Aorta (tissue), 5 donors: Measurements from ENCODE around the gene ZNF302. TPM values are rescaled to one million over a fixed set of nuclear protein-coding genes. Genes with fewer than 3 reads are reported as not detected.
"Not testable (repeated sequence)": the region's sequence is repeated elsewhere in the genome, so short reads cannot be mapped to it uniquely, and the experiment has no call there.

Experiments
- ATAC-seq: fragments of 200-7000 bp; cut with Tn5 transposase; one replicate; pipeline ENCODE4 v1.9.1; 2022; ENCODE audit warnings: moderate library complexity; ENCODE audit not compliant: low FRiP score
- DNase-seq, 2 donors: peaks; one replicate each; pipeline ENCODE4 v3.0.0-alpha.2; 2020
- H3K27ac ChIP-seq, 2 donors: one replicate each; pipeline ENCODE4 v1.5.1; 2013; ENCODE audit warnings: low read length in 2 of 2, mild to moderate bottlenecking in 2 of 2, moderate library complexity in 2 of 2, control low read depth in 1 of 2, inconsistent platforms in 1 of 2, low read depth in 1 of 2
- H3K27me3 ChIP-seq, 2 donors: one replicate each; pipeline ENCODE4 v1.6.1; 2013; ENCODE audit warnings: control low read depth in 1 of 2, low read length in 1 of 2, mild to moderate bottlenecking in 1 of 2, moderate library complexity in 1 of 2; ENCODE audit not compliant: insufficient read depth in 2 of 2, control insufficient read depth in 1 of 2
- H3K36me3 ChIP-seq, 2 donors: one replicate each; pipeline ENCODE4 v1.6.1; 2013; ENCODE audit warnings: control low read depth in 1 of 2, low read length in 1 of 2, mild to moderate bottlenecking in 1 of 2; ENCODE audit not compliant: insufficient read depth in 2 of 2, control insufficient read depth in 1 of 2
- H3K4me1 ChIP-seq, 2 donors: one replicate each; pipeline ENCODE4 v1.6.1; 2013; ENCODE audit warnings: low read length in 2 of 2, control low read depth in 1 of 2, mild to moderate bottlenecking in 1 of 2, moderate library complexity in 1 of 2; ENCODE audit not compliant: insufficient read depth in 2 of 2, control insufficient read depth in 1 of 2
- H3K4me3 ChIP-seq, 2 donors: one replicate each; pipeline ENCODE4 v1.5.1; 2013; ENCODE audit warnings: low read length in 2 of 2, control low read depth in 1 of 2, mild to moderate bottlenecking in 1 of 2
- H3K9me3 ChIP-seq: one replicate; pipeline ENCODE4 v1.6.1; 2013; ENCODE audit warnings: mild to moderate bottlenecking, low read length; ENCODE audit not compliant: control insufficient read depth
- WGBS, 2 donors: extraction: QIAGEN DNeasy Blood & Tissue Kit; methylation state at CpG; one replicate each; pipeline ENCODE4 v1.1.7; 2013; 5-methylcytosine and 5-hydroxymethylcytosine counted together
- intact Hi-C, 2 donors: fragments of 100-400 bp; cut with DNase I; formaldehyde crosslinking; loops; one replicate each; pipeline versions ENCODE4 v1.14.2 to v1.15.0; 2022
- polyA plus RNA-seq, 2 donors: library from polyadenylated mRNA; stranded (reverse); fragments of 200-250 nt; gene quantifications; one replicate each; pipeline ENCODE4 v1.2.3, GENCODE V29; 2013
- total RNA-seq, 2 donors: library from RNA; stranded (reverse); fragmentation: NEBNext Ultra II Directional; extraction: Animal tissue kit (Norgen Biotek cat#: 25700); gene quantifications; one replicate each; pipeline ENCODE4 v1.2.1, GENCODE V29; 2021
- donor health status: healthy with polysubstance abuse.
- donor health status: Bipolar disorder and iron deficiency.
- donor health status: DM: no; HTN: no; CAD: no.
- donor health status: DM: no; HTN: no; CAD: no.
- donor health status: DM: yes; HTN: yes; CAD: no.

Gene ZNF302
- total and polyA plus RNA-seq, 4 donors = 20.0 to 37.3 (median 22.2) TPM

DNA sequence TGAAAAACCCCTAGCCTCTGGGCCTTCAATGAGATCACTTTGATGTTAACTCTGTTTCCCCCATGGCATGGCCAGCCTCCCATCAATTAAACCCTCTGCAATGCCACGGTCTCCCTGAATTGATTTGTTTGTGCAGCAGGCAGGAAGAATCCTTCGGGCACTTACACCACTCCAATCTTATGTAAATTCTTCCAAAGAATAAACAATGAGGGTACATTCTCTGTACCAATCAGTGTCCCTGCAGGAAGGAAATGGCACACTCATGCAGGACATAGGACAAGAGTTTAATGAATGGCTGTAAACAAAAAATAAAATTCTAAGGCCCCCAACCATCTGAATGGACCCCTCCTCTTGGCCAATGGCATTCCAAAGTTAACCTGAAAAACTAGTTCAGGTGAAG lies 22.7 kb upstream of the ZNF302 start:
- Histone ChIP-seq H3K4me3 (no peak overlapping the region), H3K9me3 (no peaks in the 10 kb centered on the region), H3K27me3 (no peaks in the 10 kb centered on the region), H3K4me1 (no peaks in the 10 kb centered on the region), H3K27ac (no peak overlapping the region), H3K36me3 (no peaks in the 10 kb centered on the region)
- ATAC-seq (no peak), DNase-seq (no peak)
- WGBS, 2 donors = 64% methylated on average over 2 of the region's 2 CpGs
- intact Hi-C loops = no loop called here

DNA sequence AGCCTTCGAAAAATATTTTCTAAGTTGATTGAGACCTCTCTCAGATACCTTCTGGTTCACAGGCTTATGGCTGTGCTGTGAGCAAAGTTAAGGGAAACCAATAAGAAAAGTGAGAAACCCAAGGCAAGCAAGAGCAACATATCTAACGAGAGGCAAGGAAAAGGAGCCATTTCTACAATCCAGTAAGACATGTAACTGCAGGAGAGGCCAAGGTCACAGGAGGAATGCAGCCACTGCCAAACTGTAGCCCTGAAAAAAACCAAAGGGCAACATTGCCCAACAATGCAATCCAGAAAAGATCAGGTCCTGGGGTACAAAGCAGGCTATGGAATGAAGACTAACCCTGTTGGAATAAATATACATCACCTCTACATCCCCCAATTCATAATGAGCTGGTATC lies 21.8 kb upstream of the ZNF302 start:
- Histone ChIP-seq H3K9me3 (no peaks in the 10 kb centered on the region), H3K36me3 (no peaks in the 10 kb centered on the region), H3K4me3 (no peak overlapping the region), H3K27ac (no peak overlapping the region), H3K27me3 (no peaks in the 10 kb centered on the region), H3K4me1 (no peaks in the 10 kb centered on the region)
- WGBS, 2 donors = 56 to 71% methylated on average over 2 of the region's 2 CpGs
- ATAC-seq (no peak), DNase-seq (no peak)
- intact Hi-C loops = no loop called here

DNA sequence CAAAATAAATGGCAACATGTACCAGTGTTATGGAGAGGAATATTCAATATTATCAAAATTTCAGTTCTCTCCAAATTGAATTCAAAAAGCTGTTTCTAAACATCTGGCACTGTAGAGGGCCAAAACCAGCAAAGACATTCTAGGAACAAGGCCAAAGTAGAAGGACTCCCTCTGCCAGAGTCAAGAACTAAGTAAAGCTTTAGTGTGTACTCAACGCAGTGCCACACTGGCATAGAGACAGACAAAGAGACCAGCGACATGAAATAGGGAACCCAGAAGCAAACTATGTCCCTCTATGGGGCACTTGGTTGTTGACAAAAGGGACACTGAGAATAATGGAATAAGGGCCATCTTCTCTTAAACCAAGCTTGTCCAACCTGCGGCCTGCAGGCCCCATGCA lies 16.1 kb upstream of the ZNF302 start:
- Histone ChIP-seq H3K4me3 (no peak overlapping the region), H3K9me3 (no peaks in the 10 kb centered on the region), H3K4me1 (no peaks in the 10 kb centered on the region), H3K36me3 (no peaks in the 10 kb centered on the region), H3K27me3 (no peaks in the 10 kb centered on the region), H3K27ac (peak overlapping the region in 1 of 2 donors; percentile 25)
- ATAC-seq (peak; percentile 68), DNase-seq (no peak)
- intact Hi-C loops = no loop called here
- WGBS, 2 donors = 11 to 14% methylated on average over 3 of the region's 3 CpGs

DNA sequence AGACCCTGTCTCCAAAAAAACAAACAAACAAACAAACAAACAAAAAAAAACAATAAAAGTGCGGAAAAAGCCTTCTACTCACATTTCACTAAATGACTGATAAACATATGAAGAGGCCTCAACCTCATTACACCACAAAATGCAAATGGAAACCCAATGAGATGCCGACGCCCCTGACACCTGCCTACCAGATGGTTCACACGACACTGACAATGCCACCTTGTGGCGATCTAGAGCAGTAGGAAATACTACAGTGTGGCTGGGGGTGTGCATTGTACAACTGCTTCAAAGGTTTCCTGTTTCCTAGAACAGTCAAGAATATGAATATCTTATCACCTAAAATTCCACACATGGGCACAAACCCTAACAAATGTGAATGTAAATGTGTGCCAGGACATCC lies 14.6 kb upstream of the ZNF302 start:
- WGBS, 2 donors = 39 to 51% methylated on average over 5 of the region's 5 CpGs
- DNase-seq = no peak
- Histone ChIP-seq H3K4me3 (no peak overlapping the region), H3K4me1 (no peaks in the 10 kb centered on the region), H3K36me3 (no peaks in the 10 kb centered on the region), H3K9me3 (no peaks in the 10 kb centered on the region), H3K27ac (no peak overlapping the region), H3K27me3 (no peaks in the 10 kb centered on the region)
- no peak for ATAC-seq
- intact Hi-C loops = no loop called here

DNA sequence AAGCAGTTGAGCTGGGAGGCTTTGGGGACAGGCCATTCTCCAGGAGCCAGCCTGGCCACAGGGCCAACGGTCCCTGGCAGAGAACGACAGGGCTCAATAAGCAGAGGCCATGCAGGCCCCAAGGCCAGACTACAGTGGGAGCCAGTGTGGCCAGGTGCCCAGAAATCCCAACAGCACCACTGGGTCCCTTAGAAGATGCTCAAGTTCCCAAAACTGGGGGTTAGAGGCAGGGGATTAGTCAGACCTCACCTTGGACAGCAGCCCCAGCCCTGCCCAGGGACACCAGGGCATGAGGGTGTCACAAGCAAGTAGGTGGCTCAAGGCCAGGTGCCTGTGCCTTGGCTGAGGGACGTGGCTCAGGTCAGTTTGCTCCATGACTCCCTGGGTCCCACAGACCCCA lies 13.3 kb upstream of the ZNF302 start:
- intact Hi-C loops = no loop called here
- no peak overlapping the region for H3K27ac ChIP-seq
- peak in 1 of 2 donors; percentile 27 for DNase-seq
- ATAC-seq = no peak
- no peak overlapping the region for H3K4me3 ChIP-seq
- WGBS, 2 donors = 28 to 35% methylated on average over 3 of the region's 3 CpGs
- H3K9me3 ChIP-seq = no peaks in the 10 kb centered on the region
- H3K27me3 ChIP-seq = no peaks in the 10 kb centered on the region
- no peaks in the 10 kb centered on the region for H3K36me3 ChIP-seq
- no peaks in the 10 kb centered on the region for H3K4me1 ChIP-seq

DNA sequence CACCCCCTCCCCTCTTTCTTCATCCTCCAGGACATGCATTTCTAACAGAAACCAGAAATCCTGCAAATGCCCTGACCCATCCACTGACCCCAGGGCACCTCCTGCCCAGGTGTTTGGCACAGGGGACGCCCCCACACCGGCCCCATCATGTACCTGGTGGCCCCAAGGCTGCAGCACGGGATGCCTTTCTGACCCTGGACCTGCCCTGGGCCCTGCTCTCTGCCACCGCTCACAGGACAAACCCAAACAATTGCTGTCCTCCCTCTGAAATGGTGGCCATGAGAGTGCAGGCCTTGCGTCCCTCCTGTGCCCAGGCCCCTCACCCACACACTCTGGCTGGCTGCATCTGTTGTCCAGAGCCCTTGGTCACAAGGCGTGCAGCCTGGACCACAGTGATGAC lies 12.6 kb upstream of the ZNF302 start:
- DNase-seq (peak in 1 of 2 donors; percentile 71), ATAC-seq (peak; percentile 9)
- Histone ChIP-seq H3K4me1 (no peaks in the 10 kb centered on the region), H3K27me3 (no peaks in the 10 kb centered on the region), H3K9me3 (no peaks in the 10 kb centered on the region), H3K4me3 (no peak overlapping the region), H3K27ac (no peak overlapping the region), H3K36me3 (no peaks in the 10 kb centered on the region)
- WGBS, 2 donors = 78 to 90% methylated on average over 6 of the region's 6 CpGs
- intact Hi-C loops = no loop called here

DNA sequence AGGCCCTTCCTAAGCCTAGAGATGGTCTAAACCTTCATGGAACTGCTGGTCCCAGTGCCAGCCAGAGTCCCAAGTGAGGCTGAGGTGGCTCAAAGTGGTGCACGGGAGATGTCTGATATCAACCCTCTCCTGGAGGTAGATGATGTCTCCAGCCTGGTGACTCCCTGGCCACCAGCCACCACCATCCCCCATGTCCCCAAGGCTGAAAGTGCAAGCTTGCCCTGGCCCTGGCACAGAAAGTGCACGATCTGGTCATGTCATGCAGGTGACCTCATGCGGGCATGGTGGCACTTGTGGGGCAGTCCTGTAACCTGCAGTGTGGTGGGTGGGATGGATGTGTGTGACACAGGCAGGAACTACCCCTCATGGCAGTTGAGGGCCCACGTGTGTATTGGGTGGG lies 12.2 kb upstream of the ZNF302 start:
- H3K36me3 ChIP-seq, H3K4me3 ChIP-seq, intact Hi-C loops, H3K27me3 ChIP-seq, H3K27ac ChIP-seq, ATAC-seq, H3K4me1 ChIP-seq, H3K9me3 ChIP-seq: not testable (repeated sequence)
- peak in 1 of 2 donors; percentile 36 for DNase-seq
- 87 to 90% methylated on average over 4 of the region's 4 CpGs for WGBS, 2 donors

DNA sequence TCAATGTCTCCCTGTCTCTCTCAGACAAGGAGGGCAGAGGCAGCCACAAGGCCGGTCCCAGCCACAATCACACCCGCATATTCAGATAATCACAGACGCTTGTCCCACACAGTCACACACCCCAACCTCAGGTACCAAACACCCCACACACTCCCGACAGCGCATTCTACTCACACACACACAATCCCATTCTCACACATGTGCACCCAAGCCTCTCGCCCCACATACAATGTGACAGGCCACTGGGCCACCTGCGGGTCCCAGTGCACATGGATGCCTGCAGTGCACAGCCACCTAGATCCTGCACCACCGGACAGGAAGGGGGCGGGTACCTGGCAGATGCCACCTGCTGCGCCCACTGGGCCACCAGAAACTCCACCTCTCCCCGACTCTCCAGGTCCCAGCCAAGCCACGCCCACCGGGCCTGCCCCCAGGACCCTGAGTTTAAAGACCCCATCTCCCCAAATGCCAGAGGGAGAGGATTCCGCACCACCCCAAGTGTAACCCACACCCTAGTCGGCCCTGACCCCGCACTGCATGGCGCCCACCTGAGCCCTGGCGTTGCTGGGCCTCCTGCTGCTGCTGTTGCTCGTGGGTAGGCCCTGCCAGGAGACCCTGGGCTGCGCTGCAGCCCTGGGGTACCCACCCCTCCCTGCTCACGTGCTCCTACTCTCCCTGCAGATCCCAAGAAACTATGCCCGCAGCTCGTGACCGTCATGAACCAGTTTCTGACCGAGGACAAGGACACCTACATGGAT lies 11.1 kb upstream of the ZNF302 start:
- H3K9me3 ChIP-seq = no peaks in the 10 kb centered on the region

DNA sequence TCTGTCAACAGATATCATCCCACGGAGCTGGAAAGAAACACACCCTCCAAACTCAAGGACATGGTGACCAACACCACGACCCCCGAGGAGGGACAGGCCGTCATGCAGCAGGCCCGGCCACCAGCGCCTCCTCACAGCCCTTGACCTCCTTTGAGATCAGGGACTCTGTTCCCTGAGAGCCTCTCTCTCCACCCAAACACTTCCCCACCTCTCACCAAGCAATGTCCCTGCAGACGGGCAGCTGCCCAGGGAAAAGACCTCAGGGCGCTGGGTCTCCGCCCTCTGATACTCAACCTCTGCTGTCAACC lies 10.6 kb upstream of the ZNF302 start:
- no peak for ATAC-seq

More for the DNA sequence above, 11.1 kb upstream of the ZNF302 start:
- ATAC-seq (no peak), DNase-seq (peak in 1 of 2 donors; percentile 62)
- H3K27ac ChIP-seq = no peak overlapping the region
- H3K4me3 ChIP-seq = no peak overlapping the region
- no peaks in the 10 kb centered on the region for H3K36me3 ChIP-seq
- intact Hi-C loops = no loop called here
- no peaks in the 10 kb centered on the region for H3K4me1 ChIP-seq
- no peaks in the 10 kb centered on the region for H3K27me3 ChIP-seq
- 93 to 96% methylated on average over 24 to 25 of the region's 25 CpGs for WGBS, 2 donors

More for the DNA sequence above, 10.6 kb upstream of the ZNF302 start:
- no peak overlapping the region for H3K27ac ChIP-seq
- 83 to 85% methylated on average over 9 of the region's 9 CpGs for WGBS, 2 donors
- H3K9me3 ChIP-seq = no peaks in the 10 kb centered on the region
- intact Hi-C loops = no loop called here
- no peaks in the 10 kb centered on the region for H3K4me1 ChIP-seq
- DNase-seq = peak in 1 of 2 donors; percentile 56
- no peak overlapping the region for H3K4me3 ChIP-seq
- no peaks in the 10 kb centered on the region for H3K36me3 ChIP-seq
- H3K27me3 ChIP-seq = no peaks in the 10 kb centered on the region
